Measurements from ENCODE around the gene DCAF8L1.
"Not testable (repeated sequence)": the region's sequence is repeated elsewhere in the genome, so short reads cannot be mapped to it uniquely, and the experiment has no call there.

- not testable (repeated sequence) for TF ChIP-seq SUZ12 (IDR thresholded peaks at IDR 0.05; ENCODE audit: low read length); CTCF (IDR thresholded peaks at IDR 0.05; ENCODE audit: control extremely low read depth in 1 of 3, insufficient read depth in 1 of 3, low read depth in 1 of 3, low read length in 3 of 3); PHF8 (conservative IDR thresholded peaks at IDR 0.05; ENCODE audit: low read depth, low read length); CREB1 (IDR thresholded peaks at IDR 0.05); SIX5 (IDR thresholded peaks at IDR 0.05; ENCODE audit: low read depth, low read length); HDAC2 (IDR thresholded peaks at IDR 0.05; ENCODE audit: borderline replicate concordance in 1 of 2, low read depth in 2 of 2, low read length in 2 of 2); SAP30 (IDR thresholded peaks at IDR 0.05; ENCODE audit: insufficient read depth, insufficient replicate concordance, low read length); SIN3A (conservative IDR thresholded peaks at IDR 0.05 in 1 of 2, IDR thresholded peaks at IDR 0.05 in 1 of 2; ENCODE audit: low read depth in 1 of 2, low read length in 2 of 2)
Measured at GRCh38 chrX:27976934-27977333, 4.3 kb downstream of the DCAF8L1 start.

Measured in H1 (cell line).